Suppressor macrophage (primary cell): Measurements from ENCODE around the gene MT3.

ENCODE experiments used
- DNase-seq, 4 experiments: peaks; one replicate each; pipeline ENCODE4 v3.0.0-alpha.2; 2020 to 2022
- total RNA-seq, 17 experiments: gene quantifications; one replicate each; lab custom pipeline; 2026; ENCODE audit warnings: mixed read lengths in 6 of 17, inconsistent platforms in 3 of 17; lab: John Stamatoyannopoulos, UW

MT3 gene
- total RNA-seq = 0 to 0.99 (median 0) reads per million in 17 experiments

DNA sequence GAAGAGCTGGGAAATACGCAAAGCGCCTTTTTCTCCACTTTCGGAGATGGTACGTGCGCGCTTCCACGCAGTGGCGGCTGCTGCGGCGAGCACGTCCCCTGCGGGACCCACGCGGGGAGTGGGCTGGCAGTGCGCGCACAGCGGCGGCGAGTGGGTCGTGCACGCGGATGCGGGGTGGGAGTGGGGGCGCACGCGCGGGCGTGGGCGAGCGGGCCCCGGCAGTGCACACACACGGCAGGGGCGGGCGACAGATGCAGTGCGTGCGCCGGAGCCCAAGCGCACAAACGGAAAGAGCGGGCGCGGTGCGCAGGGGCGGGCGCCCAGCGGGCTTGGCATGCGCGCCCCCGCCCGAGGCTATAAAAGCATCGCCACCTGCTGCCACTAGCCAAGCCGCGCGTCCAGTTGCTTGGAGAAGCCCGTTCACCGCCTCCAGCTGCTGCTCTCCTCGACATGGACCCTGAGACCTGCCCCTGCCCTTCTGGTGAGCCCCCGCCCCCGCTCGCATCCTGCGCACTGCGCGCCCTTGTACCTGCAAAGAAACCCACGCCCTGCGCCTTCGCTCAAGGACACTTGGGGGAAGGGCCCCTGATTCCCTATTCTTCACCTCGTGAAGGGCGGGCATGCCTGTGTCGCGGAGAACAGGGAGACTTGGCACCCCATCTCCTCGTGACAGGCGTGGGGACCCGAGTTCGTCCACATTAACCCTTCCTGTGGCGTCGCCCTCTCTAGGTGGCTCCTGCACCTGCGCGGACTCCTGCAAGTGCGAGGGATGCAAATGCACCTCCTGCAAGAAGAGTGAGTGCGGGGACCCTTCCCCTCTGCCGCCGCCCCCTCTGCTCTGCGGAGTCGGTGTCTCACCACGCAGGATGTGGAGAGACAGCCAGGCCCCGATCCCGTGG is at the start of gene MT3:
MT3 (plus strand) TSS at position 388 of the 899 bp plus-strand sequence; CDS start at position 451, 63 bp downstream.
- DNase-seq = peak in 3 of 4 experiments; percentile 10 to 45 (median 24)

DNA sequence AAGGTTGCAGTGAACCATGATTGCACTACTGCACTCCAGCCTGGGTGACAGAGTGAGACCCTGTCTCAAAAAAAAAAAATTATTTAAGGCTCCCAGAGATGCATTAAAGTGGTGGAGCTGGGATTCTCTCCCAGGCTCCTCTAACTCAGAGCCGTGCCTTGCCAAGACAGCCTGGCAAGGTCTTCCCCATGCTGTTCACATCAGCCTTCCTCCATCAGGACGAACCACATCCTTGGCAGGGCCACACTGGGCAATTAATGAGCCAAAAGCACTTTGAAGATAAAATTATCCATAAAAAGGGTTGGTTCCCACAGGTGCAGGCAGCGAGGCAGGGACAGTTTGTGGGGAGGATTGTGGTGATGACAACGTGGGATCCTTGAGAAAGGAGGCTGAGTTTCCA is 49.7 kb upstream of the MT3 start:
- DNase-seq = no peak

DNA sequence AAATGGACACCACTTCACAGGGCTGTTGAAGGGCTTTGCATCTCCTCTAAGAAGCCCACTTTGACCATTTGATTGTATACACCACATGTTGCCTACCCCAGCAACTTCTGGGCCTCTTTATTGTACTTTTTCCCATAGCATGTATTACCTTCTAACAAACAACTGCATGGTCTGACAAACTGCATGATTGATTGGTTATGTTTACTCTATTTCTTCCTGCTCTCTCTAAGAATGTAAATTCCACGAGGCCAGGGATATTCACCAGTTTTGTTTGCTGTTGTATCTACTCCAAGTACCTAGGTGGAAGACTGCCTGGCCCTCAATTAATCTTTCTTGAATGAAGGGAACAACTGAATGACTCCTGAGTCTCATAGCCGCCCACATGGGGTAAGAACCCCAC is 47.3 kb upstream of the MT3 start:
- no peak for DNase-seq

DNA sequence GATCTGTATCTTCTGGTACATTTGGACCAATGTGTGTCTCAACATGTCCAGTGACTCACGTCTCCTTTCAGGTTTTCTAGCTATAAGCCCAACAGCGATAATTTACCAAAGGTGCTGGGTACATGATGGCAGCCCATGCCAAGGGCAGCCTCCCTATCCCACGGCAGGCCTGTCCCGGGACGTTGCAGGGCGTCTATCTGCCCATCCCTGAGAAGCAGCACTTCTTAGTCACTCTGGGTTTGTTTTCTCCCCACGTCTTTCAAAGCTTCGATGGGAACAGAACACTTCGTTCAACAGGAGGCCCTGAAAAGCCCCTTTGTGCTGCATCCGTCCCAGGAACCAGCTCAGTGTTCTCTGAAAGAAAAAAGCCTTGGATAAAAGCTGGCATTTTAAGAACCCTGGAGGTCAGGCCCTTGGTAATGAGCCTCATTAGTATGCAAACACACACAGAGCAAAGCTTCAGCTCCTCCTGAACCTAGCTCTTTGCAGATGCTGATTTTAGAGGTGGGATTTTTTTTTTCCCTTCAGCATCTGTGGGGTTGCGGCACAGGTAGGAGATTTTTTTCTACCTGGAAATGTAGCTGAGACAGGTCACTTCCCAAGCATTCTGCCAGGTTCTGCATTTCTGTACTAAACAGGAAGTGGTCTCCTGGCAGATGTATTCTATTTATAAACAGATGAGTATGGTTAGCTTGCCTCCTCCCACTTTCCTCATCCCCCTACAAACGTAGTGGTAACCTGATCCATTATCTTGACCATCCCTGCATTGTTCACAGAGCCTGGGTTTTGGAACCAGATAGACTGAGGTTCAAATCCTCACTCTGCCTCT is 42.0 kb upstream of the MT3 start:
- peak in 2 of 4 experiments; percentile 7 to 19 for DNase-seq

DNA sequence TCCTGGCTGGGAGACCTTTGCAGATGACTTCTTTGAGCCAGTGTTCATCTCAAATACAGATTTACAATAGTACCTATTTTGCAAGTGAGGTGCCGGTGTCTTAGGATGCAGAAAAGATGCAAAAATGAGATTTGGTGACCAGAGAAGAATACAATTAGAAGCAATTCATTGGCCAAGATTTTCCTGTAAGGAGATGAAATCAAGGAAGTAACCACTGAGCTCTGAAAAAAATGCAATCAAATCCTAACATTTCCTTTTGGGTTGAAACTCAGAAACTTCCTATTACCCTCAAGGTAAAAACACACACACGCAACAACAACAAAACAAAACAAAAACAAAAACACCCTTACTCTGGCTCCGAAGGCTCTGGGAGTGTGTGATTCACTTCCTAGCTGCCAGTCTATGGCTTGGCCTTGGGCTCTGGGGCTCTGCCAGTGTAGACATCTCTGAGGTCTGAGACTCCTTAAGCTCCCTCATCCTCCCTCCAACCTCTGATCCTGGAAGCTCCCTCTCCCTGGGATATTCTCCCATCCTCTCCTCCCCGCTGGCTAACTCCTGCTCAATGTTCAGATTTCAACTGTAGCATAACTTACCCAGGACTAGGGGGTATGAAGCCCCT is 41.3 kb upstream of the MT3 start:
- peak in 1 of 4 experiments; percentile 14 for DNase-seq

DNA sequence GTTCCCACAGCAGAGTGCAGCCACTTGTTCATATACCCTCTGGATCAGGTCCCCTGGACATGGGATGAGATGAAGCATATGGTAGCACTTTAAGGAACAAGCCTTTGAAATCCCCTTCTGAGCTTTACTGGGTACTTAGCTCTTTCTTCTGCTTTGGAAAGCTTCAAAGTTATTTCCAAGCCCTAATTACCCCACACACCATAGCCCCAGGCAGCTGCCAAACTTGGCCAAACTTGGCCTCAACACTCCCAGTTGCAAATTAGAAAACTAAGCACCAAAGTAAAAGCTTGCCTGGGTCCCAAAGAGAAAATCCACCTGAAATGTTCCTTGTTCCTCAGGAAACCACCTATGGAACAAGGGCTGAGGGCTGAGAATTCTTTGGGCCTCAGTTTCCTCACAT is 40.2 kb upstream of the MT3 start:
- no peak for DNase-seq

DNA sequence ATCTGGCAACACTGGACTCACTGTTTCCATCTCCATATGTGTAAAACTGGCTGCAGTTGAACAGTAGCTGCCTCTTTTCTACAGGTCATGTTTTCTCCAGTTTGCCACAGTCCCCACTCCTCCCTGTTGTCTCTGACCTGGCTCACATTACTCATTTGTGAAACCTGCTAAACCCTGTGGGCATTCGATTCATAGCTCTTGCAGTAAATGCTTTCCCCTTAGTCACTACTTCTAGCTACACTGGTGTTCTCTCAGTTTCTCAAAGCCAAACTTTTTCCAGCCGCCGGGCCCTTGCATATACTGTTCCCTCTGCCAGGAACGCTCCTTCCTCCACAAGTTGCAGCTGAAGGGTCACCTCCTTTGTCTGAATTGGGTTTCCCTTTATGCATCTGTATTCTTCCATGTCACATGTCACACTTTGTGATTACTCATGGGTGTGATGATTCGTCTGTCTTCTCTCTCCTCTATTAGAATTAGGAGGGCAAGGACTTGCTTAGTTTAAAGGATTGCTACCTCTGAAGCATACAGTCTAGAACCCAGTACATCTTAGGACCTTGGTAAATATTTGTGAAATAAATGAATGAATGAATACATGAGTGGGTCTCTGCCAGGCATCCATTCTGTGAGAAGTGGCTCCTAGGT is 39.5 kb upstream of the MT3 start:
- DNase-seq = peak in 3 of 4 experiments; percentile 13 to 32 (median 28)

DNA sequence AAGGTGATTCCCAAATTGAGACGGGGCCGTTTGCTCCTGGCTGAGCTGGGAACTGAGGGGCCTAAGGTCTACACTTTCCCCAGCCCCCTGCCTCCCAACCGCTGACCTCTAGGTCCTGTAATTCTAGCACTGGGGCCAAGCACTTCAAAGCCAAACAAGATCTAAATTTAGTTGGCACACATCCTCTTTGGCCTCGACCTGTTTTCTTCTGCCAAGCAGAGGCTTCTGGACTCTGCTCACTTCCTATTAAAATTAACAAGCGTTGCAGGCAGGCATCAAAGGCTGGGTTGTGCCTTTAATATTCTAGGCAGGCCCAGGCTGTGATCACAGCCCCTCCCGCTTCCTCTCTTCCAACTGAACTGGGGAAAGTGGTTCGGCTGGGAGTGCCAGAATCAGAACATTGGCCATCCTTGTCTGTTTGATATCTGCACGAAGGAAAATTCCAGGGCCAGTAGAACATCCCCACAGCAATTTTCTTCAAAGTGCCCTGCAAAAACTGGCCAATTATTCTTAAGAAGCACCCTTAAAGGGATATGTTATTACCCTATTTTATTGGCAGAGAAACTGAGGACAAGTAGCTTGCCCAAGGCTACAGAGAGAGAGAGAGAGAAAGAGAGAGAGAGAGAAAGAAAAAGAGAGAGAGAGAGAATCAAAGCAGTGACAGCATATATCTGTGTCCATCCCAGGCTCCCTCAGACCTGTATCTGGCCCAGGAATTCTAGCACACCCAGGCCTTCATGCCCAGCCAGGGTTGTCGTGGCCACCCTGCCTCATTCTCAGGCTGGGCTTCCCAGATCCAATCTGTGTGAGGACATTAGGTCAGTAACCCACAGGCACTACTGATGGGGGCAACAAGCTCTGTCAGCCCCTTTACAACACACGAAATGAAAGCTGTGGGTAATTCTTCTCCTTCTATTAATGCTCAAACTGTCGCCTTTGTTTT is 37.3 kb upstream of the MT3 start:
- peak; percentile 31 to 49 (median 38) for DNase-seq

DNA sequence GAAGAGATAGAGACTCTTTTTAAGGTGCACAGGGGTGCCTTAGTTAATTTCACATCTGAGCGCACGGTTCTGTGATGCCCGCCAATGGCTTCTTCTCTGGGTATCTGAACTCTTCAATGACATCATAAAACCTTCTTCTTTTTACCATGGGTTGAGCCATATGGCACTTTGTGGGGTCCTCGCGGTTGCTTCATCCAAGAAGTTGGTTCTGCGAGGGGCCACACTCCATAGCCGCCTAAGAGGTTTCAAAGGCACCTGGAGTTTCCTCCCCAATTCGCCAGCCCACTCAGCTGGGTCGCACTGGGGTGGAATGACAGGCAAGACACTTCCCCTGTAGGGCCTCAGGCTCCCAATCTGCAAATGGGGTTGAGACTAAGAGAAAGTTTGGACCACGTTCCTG is 34.9 kb upstream of the MT3 start:
- DNase-seq = no peak

DNA sequence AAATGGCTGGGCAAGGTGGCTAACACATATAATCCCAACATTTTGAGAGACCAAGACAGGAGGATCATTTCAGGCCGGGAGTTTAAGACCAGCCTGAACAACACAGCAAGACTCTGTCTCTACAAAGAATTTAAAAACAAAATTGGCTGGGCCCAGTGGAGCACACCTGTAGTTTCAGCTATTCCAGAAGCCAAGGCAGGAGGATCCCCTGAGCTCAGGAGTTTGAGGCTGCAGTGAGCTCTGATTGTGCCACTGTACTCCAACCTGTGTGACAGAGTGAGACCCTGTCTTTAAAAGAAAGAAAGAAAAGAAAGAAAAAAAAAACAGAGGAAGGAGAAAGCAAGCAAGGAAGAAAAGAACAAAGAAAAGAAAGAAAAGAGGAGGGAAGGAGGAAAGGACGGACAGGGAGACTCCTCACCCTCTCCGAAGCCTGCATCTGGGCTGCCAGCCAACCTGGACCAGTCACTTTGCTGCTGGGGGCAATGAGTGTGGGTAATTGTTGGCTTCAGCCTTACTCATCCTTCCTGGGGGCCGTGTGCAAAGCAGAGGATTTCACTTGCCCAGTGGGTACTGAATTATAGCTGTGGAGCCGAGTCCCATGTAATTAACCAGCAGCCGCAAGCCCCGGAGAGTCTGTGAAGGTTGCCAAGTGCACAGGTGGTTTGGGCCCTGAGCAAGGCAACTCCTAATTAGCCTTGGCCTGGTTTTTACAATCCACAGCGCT is 31.1 kb upstream of the MT3 start:
- DNase-seq = no peak

DNA sequence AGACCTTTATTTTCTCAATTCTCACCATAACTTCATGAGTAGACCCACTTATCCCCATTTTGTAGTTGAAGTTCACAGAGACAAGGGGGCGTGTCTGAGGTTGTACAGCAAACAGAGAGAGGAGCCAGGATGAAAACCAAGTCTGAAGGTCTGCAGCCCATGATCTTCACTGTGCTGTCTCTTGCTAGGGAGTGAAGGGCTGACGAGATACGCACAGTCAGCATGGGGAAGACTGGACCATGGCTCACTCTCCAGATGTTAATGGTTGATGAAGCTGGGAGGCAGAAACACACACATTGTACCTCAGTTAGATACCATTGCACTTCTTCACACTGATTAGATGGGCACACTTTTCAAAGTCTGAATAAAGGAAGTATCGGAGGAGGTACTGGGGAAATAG is 30.2 kb upstream of the MT3 start:
- no peak for DNase-seq

DNA sequence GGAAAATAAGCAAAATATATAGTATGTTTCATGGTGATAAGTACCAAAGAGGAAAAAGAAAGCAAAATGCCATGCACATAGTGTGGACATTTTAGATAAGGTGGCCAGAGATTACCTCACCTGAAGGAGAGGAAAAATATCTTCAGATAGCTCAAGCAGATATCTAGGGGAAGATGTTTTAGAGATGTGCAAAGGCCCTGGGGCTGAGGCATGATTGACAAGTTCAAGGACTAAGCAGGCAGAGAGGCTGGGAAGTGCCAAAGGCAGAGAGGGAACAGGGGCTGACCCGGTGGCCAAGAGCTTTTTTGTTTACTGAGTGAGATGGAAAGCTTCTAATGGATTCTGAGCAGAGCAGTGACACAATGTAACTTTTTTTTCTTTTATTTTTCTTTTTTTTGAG is 28.9 kb upstream of the MT3 start:
- DNase-seq = no peak

DNA sequence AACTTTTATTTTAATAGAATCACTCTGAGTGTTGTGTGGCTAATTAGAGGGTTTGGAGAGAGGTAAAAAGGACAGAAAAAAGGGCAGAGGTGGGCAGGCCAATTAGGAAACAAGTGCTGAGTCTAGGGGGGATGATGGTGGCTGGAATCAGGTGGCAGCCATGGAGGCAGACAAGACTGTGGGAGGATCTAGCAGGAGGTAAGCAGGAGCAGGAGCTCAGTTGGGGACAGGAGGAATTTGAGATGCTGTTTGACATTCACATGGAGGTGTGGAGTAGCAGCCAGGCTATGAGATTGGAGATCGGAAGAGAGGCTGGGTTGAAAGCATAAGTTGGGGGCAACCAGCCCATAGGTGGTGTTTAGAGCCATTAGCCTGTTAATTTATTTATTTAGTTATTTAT is 28.2 kb upstream of the MT3 start:
- no peak for DNase-seq

DNA sequence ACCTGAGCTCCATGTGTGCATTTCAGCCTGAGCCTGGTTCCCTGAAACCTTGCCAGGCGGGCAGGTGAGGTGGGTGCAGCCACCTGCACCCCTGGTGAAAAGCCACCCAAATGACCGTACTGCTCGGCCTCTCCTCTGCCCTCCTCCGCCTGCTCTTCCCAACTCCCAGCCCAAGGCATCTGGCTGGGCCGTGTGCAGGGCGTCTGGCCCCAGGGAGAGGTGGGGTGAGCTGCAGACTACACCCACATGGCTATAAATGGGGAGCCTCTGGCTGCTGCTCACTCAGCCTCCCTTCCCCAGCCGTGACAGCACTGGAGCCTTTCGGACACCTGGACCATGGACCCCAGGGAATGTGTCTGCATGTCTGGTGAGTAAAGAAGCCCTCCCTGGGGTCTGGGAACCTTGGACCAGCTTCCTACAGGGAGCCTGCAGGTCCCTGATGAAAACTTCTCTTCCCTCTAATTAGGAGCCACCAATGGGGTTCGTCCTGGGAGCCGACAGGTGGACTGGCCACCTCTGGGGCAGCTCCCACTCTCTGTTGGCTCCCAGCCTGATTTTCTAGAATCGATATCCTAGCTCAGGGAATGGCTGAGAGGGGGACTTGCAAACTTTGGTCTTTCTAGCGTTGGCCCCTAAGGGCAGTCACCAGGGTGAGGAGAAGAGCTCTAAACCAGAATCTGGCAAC is 24.4 kb upstream of the MT3 start, which contains the start of gene MT4:
MT4 (plus strand) TSS at position 281 of the 685 bp plus-strand sequence; CDS start at position 337, 56 bp downstream.
- DNase-seq = no peak

DNA sequence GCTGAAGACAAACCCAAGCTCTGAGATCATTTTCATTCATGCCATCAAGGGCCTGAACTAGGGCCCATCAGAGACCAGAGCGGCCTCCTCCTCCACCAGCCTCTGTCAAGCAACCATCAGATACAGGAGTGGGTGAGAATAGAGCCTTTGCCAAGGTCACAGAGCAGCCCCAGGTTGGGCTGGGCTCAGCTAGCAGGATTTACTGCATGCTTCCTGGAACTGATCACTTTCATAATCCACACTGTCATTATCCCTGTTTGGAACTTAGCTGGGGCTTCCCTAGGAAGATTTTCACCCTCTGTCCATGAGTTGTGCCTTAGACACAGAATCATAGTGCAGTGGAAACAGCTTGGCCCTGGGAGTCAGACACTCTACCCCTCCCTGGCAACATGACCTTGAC is 19.4 kb upstream of the MT3 start:
- DNase-seq = no peak

DNA sequence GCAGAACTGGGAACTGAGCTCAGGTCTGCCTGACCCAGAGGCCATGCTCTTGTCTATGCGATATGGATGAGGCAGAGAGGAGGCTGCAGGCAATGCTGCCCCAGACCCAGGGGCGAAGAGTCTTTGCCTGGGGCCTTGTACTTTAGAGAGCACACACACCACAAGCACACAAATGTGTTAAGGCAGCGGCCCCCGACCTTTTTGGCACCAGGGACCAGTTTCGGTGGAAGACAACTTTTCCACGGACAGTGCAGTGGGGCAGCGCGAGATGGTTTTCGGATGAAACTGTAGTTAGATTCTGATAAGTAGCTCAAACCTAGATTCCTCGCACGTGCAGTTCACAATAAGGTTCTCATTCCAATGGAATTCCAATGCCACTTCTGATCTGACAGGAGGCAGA is 17.8 kb upstream of the MT3 start:
- no peak for DNase-seq

DNA sequence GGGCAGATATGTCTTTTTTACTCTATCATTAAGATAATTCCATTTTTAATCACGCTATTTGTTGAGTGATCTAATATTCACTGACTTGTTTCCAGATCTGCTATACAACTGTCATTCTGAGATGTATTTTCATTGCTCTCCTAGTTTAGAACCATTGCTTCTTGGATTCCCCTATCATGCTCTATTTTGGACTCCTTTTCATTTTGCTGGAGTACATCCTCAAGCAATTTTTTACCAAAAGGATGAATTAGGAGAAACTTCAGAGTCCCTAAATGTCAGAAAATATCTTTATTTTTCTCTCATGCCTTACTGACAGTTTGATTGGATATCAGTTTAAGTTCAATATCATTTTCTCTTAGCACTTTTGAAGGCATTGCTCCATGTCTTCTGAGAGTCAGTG is 14.7 kb upstream of the MT3 start:
- DNase-seq = no peak

DNA sequence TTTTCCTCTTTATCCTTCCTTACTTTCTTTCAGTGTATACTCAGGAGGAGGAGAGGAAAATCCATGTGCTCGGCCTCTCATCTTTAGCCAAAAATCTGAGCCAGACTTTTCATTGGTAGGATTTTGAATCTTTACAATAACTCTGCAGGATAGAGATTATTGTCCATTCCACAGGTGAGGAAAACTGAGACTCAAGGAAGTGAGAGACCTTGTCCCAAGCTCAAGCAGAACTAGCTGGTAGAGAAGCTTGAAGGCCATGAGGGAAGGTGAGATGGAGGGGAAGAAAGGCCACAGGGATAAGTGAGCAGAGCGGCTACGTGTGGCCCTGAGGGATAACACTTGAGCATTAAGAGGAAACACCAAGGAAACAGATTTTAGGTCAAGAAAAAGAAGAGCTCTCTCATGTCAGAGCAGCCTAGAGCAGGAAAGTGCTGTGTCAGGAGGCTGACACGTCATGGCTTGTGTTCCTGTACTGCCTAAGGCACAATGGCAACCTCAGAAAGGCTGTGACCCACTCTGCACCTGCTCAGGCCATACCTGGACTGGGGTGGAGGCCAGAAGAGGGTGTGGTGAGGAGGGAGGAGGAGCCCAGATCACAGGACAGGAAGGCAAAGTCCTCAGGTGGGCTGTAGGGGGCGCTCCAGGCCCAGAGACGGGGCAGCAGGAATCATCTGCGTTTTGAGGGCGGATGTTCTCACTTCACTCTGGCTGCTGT is 12.6 kb upstream of the MT3 start:
- DNase-seq = peak; percentile 77 to 87 (median 83)

DNA sequence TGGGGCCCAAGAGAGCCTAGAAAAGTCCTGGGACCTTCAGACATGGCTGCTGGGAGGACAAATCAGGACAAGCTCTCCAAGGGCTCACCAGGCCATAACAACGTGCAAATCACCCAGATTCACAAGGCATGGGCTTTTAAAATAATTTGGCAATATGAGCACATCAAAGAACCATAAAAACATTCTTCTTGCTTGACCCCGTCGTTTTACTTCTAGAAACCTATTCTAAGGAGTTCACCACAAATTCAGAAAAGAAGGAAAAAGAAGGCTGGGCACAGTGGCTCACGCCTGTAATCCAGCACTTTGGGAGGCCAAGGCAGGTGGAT is 12.1 kb upstream of the MT3 start:
- no peak for DNase-seq
